GM20000 (cell line): ENCODE results near the gene ABCB9.

Experiments used
- DNase-seq: peaks from one replicate; pipeline ENCODE4 v3.0.0; 2012; ENCODE audit warnings: low spot score
- TF ChIP-seq, protein P1 (sequence below): IDR thresholded peaks from 2 replicates; pipeline ENCODE4 v1.5.1; 2012; ENCODE audit warnings: mild to moderate bottlenecking, control low read depth; ENCODE audit errors: extremely low read depth, missing control alignments

The ABCB9 gene

DNA sequence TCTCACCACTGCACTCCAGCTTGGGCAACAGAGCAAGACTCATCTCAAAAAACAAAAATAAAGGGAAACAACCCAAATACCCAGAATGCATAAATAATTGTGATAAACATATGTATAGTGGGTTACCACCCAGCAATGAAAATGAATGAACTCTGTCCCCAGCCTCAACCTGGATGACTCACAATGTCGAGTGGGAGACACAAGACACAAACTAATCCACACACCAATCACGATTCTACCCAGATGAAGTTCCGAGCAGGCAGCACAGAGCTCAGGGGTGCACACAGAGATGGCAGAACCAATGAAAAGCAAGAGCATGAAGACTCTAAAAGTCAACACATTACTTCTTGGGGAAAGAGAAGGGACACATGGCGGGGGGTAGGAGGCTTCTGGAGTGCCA is 27.1 kb downstream of the ABCB9 start:
- no peak for DNase-seq
- TF ChIP-seq, protein P1, sequence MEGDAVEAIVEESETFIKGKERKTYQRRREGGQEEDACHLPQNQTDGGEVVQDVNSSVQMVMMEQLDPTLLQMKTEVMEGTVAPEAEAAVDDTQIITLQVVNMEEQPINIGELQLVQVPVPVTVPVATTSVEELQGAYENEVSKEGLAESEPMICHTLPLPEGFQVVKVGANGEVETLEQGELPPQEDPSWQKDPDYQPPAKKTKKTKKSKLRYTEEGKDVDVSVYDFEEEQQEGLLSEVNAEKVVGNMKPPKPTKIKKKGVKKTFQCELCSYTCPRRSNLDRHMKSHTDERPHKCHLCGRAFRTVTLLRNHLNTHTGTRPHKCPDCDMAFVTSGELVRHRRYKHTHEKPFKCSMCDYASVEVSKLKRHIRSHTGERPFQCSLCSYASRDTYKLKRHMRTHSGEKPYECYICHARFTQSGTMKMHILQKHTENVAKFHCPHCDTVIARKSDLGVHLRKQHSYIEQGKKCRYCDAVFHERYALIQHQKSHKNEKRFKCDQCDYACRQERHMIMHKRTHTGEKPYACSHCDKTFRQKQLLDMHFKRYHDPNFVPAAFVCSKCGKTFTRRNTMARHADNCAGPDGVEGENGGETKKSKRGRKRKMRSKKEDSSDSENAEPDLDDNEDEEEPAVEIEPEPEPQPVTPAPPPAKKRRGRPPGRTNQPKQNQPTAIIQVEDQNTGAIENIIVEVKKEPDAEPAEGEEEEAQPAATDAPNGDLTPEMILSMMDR: no peak

DNA sequence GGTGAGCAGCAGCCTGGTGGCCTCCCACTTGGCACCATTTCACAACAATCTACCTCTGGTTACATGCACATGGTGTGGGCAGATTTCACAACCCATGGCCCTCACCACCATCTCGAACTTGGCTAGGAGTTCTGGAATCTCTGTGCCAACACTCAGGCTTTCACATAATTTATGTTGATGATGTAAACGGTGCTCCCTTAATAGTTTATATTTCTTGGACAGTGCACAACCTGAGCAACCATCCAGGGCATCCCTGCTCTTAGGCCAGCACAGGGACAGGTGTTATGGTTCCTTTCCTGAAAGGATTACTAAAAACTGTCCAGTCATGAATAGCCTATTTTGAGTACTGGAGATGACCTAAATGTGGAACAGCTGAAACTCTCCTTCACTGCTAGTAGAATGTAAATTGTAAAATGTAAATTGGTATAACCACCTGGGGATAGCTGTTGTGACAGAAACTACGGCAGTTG is 28.6 kb downstream of the ABCB9 start:
- TF ChIP-seq, protein P1: no peak

DNA sequence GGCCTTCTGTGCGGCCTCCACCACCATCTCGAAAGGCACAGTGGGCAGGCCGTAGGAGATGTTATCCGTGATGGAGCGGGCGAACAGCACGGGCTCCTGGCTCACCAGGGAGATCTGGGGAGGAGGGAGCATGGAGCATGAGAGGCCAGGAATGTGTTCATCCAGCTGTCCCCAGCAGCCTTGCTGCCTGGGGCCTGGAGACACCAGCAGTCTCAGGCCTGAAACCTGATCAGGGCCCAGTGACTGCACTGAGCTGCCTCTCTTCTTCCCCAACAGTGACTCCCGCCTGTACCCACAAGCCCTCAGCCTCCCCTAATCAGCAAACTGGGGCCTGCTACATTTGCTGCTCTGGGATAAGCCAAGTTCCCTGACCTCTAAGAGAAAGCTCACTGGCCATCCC is 30.9 kb downstream of the ABCB9 start:
- no peak for DNase-seq
- TF ChIP-seq, protein P1: no peak

More for the DNA sequence above, 28.6 kb downstream of the ABCB9 start:
- no peak for DNase-seq

DNA sequence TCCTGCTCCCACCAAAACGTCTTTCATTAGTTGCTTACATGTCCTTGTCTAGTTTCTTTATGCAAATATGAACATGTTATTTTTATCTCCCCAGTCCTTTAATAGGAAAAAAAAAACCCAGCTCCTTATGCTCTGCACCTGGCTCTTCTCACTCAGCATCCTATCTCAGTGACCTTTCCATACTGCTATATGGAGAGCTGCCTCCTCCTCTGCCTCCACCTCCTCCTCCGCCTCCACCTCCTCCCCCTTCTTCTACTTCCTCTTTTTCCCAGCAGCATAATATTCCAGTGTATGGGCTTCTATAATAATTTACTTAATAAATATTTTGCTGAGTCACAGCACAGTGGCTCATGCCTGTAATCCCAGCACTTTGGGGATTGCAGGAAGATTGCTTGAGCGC is 31.5 kb downstream of the ABCB9 start:
- DNase-seq: peak; percentile 67
- TF ChIP-seq, protein P1: no peak

DNA sequence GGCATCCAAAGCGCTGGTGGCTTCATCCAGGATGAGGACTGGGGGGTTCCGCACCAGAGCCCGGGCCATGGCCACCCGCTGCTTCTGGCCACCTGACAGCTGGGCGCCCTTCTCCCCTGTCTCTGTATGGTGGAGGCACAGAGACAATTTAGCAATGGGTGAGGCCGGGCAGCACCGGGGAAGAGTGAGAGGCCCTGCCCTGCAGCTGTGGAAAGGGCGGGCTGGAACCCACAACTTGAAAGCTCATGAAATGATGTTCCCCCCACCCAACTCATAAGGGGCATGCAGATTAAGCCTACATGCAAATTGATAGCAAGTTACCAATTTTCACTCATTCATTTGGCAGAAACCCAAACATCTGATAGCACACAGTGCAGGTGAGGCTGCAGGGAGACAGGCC is 34.1 kb downstream of the ABCB9 start:
- TF ChIP-seq, protein P1: no peak

DNA sequence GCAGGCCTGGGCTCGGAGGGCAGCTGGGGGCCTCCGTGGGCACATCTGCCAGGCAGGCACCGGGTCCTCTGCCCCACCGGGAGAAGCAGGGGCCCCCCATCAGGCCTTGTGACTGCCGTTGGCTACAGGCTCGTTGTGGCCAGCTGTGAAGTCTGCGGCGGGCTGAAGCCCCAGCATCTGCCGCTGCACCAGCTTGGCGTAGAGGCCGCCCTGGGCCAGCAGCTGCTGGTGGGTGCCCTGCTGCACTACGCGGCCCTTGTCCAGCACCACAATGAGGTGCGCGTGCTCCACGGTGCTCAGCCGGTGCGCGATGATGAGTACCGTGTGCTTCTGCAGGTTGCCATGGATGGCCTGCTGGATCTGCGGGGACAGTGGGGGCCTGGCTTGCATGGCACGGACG is 36.5 kb downstream of the ABCB9 start:
- TF ChIP-seq, protein P1: no peak
- no peak for DNase-seq

More for the DNA sequence above, 34.1 kb downstream of the ABCB9 start:
- DNase-seq: no peak

DNA sequence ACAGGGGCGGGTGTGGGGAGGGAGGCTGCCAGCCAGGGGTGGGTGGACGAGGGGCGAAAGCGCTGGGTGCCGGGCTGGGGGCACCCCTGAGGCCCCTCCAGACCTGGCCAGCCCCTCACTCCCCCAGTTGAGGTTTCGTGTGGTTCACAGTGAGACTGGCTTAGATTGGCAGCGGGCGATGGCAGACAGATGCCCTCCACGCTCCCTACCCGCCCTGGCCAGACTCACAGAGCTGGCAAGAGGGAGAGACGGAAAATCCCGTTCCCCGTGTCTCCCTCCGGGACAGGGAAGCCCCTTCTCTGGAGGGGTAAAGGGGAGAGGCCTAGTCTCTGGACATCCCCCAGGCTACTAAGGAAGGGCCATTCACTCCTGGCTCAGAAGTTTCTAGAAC is 37.1 kb downstream of the ABCB9 start:
- TF ChIP-seq, protein P1: no peak

More for the DNA sequence above, 37.1 kb downstream of the ABCB9 start:
- no peak for DNase-seq
